Measurements from ENCODE around the gene TSSK2. TPM values are rescaled to one million over a fixed set of nuclear protein-coding genes. Genes with fewer than 3 reads are reported as not detected.

Gene TSSK2
- total RNA-seq, 1 experiment from 2014 or later: not detected

DNA sequence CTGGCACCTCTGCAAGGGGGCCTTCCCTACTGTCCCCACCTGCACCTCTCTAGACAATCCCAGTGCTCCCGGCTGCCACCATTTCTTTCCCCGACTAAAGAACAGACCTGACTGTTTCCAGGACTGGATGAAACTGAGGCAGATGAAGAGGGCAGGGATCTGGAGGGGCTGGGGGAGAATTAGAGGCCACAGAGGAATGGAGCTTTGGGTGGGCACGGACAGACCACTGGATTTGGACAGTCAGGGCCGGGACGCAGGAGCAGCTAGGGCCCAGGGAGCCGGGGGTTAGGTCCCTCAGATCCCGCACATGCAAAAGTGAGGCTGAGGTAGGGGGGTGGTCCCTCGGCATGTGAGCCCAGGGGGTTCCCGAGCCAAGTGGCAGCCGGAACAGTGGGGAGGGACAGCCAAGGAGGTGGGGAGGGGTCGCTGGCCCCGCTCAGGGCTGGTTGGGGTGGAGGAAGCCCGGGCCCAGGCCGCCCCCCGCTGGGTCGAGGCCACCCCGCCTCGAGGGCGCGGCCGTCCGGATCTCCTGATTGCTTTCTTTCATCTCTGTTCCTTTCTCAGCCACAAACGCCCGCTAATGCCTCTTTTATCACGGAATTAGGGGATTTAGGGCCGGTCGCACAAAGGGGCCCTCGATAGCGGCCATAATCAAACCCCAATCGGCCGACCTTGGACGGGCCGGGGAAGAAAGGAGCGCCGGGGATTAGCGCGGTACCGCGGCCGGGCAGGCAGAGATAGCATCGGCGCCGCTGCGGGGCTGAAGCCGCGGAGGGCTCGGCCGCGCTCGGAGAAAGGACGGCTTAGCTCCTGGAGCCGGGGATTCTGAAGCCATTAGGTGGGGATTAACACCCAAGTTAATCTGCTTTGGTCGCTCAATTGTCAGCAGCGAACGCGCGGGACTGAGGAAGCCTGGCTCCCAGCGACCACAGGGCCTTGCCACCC, 38.2 kb downstream of the TSSK2 start:
- DNase-seq (ENCODE audit: low read depth): no peak

DNA sequence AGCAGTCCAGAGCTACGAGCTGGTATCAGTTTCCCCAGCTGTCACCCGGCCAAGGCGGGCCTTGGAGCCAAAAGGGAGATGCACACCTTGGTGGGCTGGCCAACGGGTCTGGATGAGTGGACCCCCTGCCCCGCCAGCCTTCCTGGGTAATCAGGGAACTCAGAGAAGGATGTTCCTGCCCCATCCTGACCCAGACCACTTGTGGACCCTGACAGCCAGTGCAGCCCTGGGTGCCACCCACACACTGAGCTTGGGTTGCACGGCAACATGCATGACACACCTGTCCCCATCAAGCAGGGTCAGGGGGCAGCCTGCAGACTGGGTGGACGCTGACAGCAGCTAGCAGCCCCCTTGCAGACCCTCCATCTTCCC, 38.8 kb downstream of the TSSK2 start:
- no peak for DNase-seq (ENCODE audit: low read depth)

DNA sequence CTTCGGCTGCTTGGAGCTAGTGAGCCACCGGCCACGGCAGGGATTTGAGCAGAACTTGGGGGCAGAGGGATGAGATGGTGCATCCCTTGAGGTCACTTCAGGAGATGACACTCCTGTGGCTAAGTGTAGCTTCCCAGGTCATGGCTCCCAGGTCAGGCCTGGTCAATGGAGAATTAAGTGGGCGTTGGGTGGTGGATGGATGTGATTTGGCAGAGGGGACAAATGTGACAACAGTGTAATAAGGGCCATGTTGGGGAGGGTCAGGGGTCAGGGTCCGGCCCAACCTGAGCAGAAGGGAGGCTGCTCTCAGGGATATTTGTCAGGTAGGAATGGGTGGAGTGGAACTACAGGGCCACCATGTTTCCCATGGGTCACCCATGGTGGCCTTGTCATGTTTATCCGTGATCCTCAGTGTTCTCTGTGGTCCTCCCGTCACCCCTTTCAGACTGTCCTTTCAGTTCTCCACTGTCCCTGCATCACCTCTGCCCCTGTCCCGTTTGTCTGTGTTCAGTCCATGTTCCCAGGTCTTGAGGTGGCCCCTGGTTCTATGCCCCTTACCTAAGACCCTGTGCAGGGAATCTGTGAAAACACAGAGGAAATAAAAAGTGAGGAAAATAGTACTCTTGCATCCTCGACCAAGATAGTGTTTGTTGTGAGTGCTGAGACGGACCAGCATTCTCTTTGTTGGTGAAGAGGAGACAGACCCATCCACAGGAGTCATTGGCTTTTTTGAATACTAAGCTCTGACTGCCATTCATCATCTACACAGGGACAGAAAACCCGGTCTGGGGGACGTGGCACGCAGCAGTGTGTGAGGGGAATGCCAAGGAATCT, 41.3 kb downstream of the TSSK2 start:
- no peak for DNase-seq (ENCODE audit: low read depth)

GRCh38 chr22:19173047-19174035, 42.2 kb downstream of the TSSK2 start:
- no peak for DNase-seq (ENCODE audit: low read depth)

DNA sequence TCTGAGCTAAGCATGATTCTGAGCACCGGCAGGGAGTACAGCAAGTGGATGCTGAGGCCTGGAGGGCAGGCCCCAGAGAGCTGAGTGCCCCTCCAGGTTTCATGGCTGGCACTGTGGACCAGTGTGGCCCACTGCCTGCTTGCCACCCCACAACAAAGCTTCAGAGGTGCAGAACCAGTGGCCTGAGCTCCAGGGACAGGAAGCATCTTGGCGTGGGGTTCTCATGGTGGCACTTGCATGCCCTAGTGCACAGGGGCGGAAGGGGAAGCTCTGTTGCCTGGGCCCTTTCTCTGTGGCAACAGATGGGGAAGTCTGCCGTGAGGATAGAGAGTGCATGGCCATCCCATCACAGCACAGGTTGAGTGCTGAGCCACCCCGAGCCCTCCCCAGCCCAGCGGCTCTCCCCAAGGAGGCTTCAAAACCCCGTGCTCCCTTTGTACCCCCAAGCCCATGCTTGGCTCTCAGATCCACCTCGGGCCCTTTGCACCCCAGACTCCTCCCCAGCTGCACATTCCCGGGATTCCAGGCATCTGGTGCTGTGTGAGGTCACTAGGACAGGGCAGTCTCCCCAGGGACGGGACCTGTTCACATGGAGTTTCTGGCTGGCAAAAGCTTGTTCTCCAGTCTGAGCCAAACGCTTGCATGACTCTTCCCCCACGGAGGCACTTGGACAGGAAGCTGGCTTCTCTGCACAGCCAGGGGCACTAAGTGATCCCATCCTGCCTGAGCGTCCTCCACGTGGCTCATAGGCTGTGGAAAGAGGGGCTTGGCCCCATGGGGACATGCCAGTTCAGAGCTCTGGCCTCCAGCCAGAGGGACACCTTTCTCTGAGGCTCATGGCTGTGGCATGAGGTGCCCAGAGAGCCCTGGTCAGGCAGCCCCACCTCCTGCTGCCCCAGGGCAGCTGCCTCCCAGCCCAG, 43.3 kb downstream of the TSSK2 start:
- DNase-seq (ENCODE audit: low read depth): peak; percentile 81

DNA sequence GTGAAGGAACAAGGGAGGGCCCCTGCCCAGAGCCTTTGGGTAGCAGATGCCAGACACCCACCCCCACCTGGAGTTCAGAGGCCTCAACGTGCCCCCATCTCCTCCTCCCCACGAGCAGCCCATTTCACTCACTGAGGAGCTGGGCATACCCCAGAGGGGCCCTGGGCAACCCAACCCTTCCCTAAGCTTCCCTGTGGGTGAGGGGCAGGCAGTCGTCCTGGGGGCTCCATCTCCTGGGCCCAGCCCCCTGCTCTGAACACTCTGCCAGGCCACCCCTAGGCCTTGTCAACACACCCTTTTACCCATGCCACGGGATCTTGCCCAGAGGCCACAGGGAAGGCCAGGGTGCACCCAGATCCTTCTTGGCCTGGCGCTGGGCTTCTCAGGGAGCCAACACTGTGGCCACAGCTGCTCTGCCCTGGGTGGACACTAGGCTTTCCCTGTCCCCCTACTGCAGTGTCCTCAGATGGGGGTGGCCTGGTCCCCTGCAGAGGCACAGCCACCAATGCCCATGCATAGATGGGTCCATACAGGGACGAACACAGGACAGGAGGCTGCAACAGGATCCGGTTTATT, 44.0 kb downstream of the TSSK2 start:
- DNase-seq (ENCODE audit: low read depth): no peak

GRCh38 chr22:19175602-19176174, 44.6 kb downstream of the TSSK2 start:
- no peak for DNase-seq (ENCODE audit: low read depth)

GRCh38 chr22:19176175-19176643, 45.1 kb downstream of the TSSK2 start:
- DNase-seq (ENCODE audit: low read depth): no peak

DNA sequence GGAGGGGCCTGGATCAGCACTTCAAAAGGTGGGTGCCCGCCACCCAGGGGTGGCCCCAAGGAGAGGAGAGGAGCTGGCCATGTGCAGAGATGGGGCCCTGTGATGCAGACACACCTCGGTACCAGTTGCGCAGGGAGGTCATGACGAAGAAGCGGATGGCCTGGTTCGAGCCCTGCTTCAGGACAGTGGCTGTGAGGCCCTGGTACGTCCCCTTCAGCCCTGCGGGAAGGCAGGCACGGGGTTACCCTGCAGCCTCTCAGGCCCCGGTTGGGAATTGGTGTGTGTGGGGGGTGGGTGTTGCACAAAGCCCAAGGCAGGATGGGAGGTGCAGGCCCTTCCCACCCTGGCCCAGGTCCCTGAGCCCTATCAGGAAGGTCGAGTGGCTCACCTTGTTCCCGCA, 45.6 kb downstream of the TSSK2 start:
- no peak for DNase-seq (ENCODE audit: low read depth)

- no peak for DNase-seq (ENCODE audit: low read depth)
Observed at GRCh38 chr22:19177164-19178064, 46.3 kb downstream of the TSSK2 start.

GRCh38 chr22:19178065-19178656, 47.1 kb downstream of the TSSK2 start:
- peak; percentile 22 for DNase-seq (ENCODE audit: low read depth)

DNA sequence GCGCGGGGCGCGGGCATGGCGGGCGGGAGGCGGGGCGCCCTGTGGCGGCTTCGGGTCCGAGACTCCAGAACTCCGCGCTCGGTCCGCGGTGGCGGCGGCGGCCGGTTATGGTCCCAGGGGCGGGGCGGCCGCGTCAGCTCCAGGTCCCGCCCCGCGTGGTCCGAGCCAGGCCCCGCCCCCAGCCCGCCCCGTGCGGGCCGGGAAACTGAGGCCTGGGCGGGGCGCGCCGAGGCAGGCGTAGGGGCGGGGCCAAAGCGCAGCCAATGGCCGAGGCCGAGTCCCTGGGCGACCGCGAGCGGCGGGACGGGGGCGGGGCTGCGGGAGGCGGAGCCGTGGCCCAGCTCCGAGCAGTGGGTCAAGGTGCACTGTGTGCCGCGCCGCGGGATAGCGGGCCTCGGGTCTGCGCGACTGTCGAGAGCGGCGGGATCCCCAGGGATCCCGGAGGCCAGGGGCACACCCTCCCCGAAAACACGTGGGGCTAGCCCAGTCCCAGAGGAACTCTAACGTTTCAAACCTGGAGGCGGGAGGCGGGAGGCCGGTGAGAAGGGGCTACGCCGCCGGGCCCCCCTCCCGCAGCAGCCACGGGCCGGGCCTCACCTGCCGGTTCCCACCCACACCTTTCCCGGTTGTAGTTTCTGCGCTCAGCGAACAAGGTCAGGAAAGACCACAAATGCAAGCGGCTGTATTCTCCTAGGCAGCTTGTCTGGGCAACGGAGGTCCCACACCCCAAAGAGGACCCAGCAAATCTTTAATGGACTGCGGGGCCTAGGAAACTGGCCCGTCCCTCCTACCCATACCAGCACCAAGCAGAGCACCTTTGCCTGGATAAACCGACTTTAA, 47.8 kb downstream of the TSSK2 start, which contains the start of gene SLC25A1:
SLC25A1 (minus strand) TSS at position 80 of the 840 bp plus-strand sequence; CDS start at position 17, 63 bp downstream.
- DNase-seq (ENCODE audit: low read depth): peak; percentile 74

DNA sequence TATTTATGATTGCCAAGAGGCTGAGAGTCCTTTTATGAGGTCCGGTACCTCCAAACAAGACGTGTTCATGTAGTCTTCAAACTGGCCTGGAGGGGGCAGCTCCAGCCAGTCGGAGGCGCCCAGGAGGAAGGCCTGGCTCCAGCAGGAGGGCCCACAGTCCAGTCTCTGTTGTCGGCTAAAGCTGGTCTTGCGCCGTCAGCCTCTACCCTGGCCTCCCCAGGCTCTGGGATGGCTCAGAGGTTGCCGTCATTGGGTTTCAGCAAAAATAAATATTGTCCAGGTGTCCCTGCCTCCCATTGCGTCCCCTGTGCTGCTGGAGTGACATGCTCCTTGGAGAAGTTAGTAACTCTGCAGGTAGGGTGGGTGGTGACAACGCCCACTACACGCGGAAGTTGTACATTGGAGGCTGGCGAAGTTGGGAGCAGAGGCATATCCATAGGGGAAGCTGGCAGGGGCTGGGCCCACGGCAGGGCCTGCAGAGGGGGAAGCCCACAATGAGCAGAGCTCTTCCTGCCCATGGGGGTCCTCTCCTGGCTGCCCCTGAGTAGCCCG, 48.5 kb downstream of the TSSK2 start:
- peak; percentile 64 for DNase-seq (ENCODE audit: low read depth)

- DNase-seq (ENCODE audit: low read depth): no peak
Observed at GRCh38 chr22:19180234-19180633, 49.1 kb downstream of the TSSK2 start.

- DNase-seq (ENCODE audit: low read depth): no peak
Observed at GRCh38 chr22:19180740-19181410, 49.8 kb downstream of the TSSK2 start.
